Liver (tissue), 3 donors: ENCODE measurements around the gene WDR49.

Source experiments
- CTCF ChIP-seq: fragments of 150-350 bp; IDR thresholded peaks from 2 replicates; pipeline ENCODE4 v1.5.1; 2017; ENCODE audit warnings: improper control_type of control experiment, low read depth, low read length; ENCODE audit not compliant: missing input control
- EGR1 ChIP-seq, 2 donors: IDR thresholded peaks; 2 replicates each; pipeline ENCODE4 v1.6.1; 2016 to 2018; ENCODE audit warnings: antibody characterized with exemption in 2 of 2, low read depth in 2 of 2
- GABPA ChIP-seq, 2 donors: IDR thresholded peaks in 1 of 2; conservative IDR thresholded peaks in 1 of 2; 2 replicates each; pipeline ENCODE4 v1.6.1; 2016; ENCODE audit warnings: antibody characterized with exemption in 2 of 2, mild to moderate bottlenecking in 1 of 2, moderate library complexity in 1 of 2
- JUND ChIP-seq, 2 donors: IDR thresholded peaks; 2 replicates each; pipeline ENCODE4 v1.6.1; 2016; ENCODE audit warnings: antibody characterized with exemption in 2 of 2
- RAD21 ChIP-seq, 2 donors: IDR thresholded peaks; 2 replicates each; pipeline ENCODE4 v1.6.1; 2016; ENCODE audit warnings: antibody characterized with exemption in 2 of 2, mild to moderate bottlenecking in 2 of 2
- SP1 ChIP-seq: IDR thresholded peaks from 2 replicates; pipeline ENCODE4 v1.6.1; 2018; ENCODE audit warnings: antibody characterized with exemption, mild to moderate bottlenecking
- YY1 ChIP-seq: IDR thresholded peaks from 2 replicates; pipeline ENCODE4 v1.6.1; 2016; ENCODE audit warnings: antibody characterized with exemption, mild to moderate bottlenecking
- TF ChIP-seq, protein P1 (sequence below): IDR thresholded peaks from 2 replicates; pipeline ENCODE4 v1.6.1; 2016; ENCODE audit warnings: antibody characterized with exemption
- donor health status: healthy.
- donor health status: healthy.

DNA sequence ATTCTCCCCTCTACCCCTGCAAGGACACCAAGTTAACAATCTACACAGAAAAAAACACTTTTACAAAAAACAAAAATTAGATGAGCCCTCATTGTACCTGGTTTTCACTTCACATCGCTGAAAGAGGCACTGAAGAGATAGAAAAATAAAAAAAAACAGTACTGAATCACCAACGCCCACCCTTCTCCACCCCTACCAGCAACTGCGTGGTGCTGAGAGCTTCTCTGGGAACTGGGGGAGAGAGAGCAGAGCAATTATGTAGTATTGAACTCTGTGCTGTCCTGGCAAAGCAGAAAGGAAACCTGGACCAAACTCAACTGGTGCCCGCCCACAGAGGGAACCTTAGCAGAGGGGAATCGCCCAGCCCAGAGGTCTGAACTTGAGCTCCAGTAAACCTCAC lies 44.6 kb downstream of the WDR49 start:
- TF ChIP-seq RAD21 (IDR thresholded peaks at IDR 0.05) (no peak), YY1 (no peak), SP1 (no peak), CTCF (no peak), JUND (IDR thresholded peaks at IDR 0.05) (no peak), GABPA (IDR thresholded peaks at IDR 0.05 in 1 of 2, conservative IDR thresholded peaks at IDR 0.05 in 1 of 2) (no peak), EGR1 (IDR thresholded peaks at IDR 0.05; ENCODE audit: low read depth in 2 of 2) (no peak)
- TF ChIP-seq, protein P1, sequence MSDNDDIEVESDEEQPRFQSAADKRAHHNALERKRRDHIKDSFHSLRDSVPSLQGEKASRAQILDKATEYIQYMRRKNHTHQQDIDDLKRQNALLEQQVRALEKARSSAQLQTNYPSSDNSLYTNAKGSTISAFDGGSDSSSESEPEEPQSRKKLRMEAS: no peak
